AG08395 (cell line): Measurements from ENCODE around the gene KRT81.
"Not testable (repeated sequence)": the region's sequence is repeated elsewhere in the genome, so short reads cannot be mapped to it uniquely, and the experiment has no call there.

Experiments used
- DNase-seq: peaks from one replicate; pipeline ENCODE4 v3.0.0; 2012; ENCODE audit warnings: mixed read lengths, low spot score

The KRT81 gene

GRCh38 chr12:52274521-52275120 lies 16.7 kb downstream of the KRT81 start, which contains the start of gene KRT86:
KRT86 (plus strand) TSS chr12:52274645; CDS start chr12:52301917, 27,272 bp downstream.
- no peak for DNase-seq

GRCh38 chr12:52271158-52271557 lies 20.2 kb downstream of the KRT81 start:
- no peak for DNase-seq

GRCh38 chr12:52270541-52271070 lies 20.7 kb downstream of the KRT81 start:
- DNase-seq, result no peak

GRCh38 chr12:52268212-52268611 lies 23.1 kb downstream of the KRT81 start:
- DNase-seq, result peak; percentile 53

- no peak for DNase-seq
Measured at GRCh38 chr12:52267699-52268098, 23.6 kb downstream of the KRT81 start.

- DNase-seq, result no peak
Measured at GRCh38 chr12:52267266-52267665, 24.1 kb downstream of the KRT81 start.

GRCh38 chr12:52266514-52266913 lies 24.8 kb downstream of the KRT81 start:
- DNase-seq, result no peak

- DNase-seq, result no peak
Measured at GRCh38 chr12:52264435-52264825, 26.9 kb downstream of the KRT81 start.

- DNase-seq, result no peak
Measured at GRCh38 chr12:52263761-52264434, 27.4 kb downstream of the KRT81 start.

GRCh38 chr12:52262286-52262685 lies 29.0 kb downstream of the KRT81 start:
- no peak for DNase-seq

GRCh38 chr12:52261208-52261484 lies 30.2 kb downstream of the KRT81 start:
- DNase-seq, result no peak

- DNase-seq, result no peak
Measured at GRCh38 chr12:52260361-52261207, 30.8 kb downstream of the KRT81 start.

GRCh38 chr12:52259657-52260243 lies 31.6 kb downstream of the KRT81 start:
- DNase-seq, result no peak

GRCh38 chr12:52258335-52258901 lies 32.9 kb downstream of the KRT81 start:
- DNase-seq, result peak; percentile 46

- DNase-seq, result not testable (repeated sequence)
Measured at GRCh38 chr12:52257922-52258321, 33.4 kb downstream of the KRT81 start.

GRCh38 chr12:52257074-52257551 lies 34.2 kb downstream of the KRT81 start:
- no peak for DNase-seq

- no peak for DNase-seq
Measured at GRCh38 chr12:52256584-52256935, 34.8 kb downstream of the KRT81 start.

GRCh38 chr12:52255926-52256583 lies 35.3 kb downstream of the KRT81 start:
- DNase-seq, result no peak

GRCh38 chr12:52254965-52255751 lies 36.2 kb downstream of the KRT81 start:
- DNase-seq, result no peak

GRCh38 chr12:52254180-52254964 lies 37.0 kb downstream of the KRT81 start:
- DNase-seq, result no peak
